ENCODE data around the gene CACNB2.

The CACNB2 gene

DNA sequence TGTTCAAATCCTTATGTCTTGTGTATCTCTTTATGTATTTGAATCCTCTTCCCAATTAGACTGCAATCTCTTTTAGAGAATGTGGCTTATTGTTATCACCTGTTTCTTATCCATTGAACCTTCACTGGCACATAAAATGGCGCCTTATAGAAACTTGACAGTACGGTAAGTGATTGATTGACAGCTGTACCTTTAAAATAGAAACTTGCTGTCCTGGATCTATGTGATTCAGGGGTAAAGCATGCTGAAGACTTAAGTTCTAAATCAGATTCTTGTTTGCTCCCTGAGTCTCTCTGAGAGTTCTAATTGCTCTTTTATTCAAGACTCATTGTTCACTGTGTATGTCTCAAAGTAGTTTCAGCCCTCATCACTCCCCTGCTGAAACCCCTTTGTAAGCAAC, 91.3 kb downstream of the CACNB2 start:
- no peak for DNase-seq (ENCODE audit: low read depth)

DNA sequence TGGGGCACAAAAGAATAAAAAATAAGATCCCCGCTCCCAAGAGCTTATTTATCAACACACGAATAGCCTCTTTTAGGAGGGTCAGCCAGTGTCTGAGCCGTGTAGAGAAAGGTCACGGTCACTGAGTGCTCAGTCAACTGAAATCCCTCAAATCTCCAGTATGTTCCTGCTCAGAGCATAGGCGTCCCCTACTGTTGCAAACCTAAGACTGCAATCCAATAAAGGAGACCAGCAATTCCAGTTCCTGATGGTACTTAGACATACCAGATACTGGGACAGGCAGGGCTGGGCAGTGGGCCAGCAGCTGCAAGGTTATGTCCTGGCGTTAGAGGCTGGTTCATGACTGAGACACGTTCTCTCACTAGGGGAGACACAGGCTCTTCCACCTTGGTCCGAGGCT, 93.6 kb downstream of the CACNB2 start:
- no peak for DNase-seq (ENCODE audit: low read depth)

GRCh38 chr10:18235477-18235876, 95.3 kb downstream of the CACNB2 start:
- no peak for DNase-seq (ENCODE audit: low read depth)

GRCh38 chr10:18236756-18237155, 96.5 kb downstream of the CACNB2 start:
- no peak for DNase-seq (ENCODE audit: low read depth)

DNA sequence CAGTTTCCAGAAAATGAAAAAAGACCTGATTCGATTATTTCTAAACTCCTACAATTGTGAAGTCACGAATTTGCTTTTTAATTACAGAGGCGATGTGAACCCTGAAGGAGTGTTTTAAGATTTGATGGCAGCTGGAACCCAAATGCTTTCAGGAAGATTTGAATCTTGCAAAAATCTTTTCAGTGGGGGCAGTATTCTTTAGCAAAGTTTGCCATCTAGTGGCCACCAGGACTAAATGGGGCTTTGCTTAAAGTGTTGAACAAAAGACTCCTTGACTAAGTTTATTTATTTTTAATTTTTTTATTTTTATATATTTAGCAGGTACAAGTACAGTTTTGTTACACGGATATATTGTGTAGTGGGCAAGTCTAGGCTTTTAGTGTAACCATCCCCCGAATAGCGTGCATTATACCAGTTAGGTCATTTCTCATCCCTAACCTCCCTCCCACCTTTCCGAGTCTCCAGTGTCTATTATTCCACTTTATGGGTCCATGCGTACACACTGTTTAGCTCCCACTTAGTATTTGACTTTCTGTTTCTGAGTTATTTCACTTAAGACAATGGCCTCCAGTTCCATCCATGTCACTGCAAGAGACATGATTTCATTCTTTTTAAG, 98.8 kb downstream of the CACNB2 start:
- no peak for DNase-seq (ENCODE audit: low read depth)

GRCh38 chr10:18240185-18240882, 100.1 kb downstream of the CACNB2 start:
- DNase-seq (ENCODE audit: low read depth): no peak

DNA sequence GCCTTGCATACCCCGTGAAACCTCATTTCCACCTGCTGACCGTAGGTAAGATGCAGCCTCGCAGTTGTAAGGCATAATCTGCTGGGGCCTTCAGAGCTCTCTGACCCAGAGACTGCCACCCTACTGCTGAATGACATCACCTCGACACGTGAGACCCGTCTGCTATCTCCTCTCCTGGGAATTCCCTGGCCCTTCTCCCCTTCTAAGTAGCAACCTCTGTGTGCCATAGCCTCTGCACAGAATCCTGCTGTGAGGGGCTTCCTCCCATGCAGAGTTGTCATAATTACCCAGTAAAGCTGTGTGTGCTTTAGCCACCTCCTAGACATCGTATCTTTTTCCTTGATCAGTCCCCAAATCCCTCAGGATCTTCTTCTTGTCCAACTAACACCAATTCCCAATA, 106.7 kb downstream of the CACNB2 start:
- no peak for DNase-seq (ENCODE audit: low read depth)

DNA sequence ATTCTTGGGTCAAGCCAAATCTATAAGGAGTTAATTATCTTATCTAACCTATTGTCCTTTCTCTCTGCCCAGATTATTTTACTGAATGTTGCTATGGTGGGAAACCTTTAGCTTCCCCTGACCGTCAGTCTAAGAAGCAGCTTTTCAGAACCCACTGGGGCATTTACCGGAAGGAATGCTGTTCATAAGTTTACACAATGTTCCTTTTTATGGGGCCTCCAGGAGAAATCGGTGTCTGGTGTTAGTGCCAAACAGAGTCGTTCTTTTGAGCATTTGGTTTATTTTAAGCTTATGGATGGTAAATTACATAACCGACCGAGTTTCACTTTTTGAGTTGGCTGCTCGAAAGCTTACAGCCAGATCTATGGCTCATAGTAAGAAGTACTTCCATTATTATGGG, 111.9 kb downstream of the CACNB2 start:
- no peak for DNase-seq (ENCODE audit: low read depth)

DNA sequence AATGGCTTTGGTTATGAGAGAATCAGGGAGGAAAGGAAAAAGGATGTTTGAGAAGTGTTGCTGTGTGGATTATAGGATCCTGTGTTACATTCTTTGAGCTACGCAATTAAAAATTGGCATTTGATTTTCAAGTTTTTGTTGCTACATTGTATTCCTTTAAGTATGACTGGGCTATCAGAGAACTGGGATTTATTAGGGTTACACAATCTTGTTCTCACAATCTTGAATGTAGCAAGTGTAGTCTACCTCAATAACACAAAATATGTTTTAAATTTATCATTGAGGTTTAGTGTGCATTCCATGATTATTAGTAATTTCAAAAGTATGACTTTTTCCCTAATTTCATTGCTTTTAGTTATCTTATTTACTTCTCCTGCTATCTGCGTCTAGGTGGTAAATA, 113.9 kb downstream of the CACNB2 start:
- DNase-seq (ENCODE audit: low read depth): no peak

DNA sequence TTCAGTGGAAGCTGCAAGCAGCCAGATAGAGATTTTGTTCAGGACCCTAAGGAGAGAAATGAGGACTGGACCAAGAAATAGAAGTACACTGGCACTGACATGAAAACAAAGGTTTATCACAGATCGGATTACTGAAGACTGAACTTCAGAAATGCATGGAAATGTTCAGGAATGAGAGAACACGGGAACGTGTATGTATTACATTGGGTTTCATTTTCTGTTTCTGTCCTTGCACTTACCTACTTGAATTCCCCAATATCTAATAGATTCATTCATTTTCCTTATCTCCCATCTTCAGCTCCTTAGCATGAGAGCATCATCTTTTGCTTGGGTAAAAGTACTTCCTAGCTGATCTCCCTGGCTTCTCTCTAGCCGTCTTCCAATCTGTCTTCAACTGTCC, 114.5 kb downstream of the CACNB2 start:
- no peak for DNase-seq (ENCODE audit: low read depth)

DNA sequence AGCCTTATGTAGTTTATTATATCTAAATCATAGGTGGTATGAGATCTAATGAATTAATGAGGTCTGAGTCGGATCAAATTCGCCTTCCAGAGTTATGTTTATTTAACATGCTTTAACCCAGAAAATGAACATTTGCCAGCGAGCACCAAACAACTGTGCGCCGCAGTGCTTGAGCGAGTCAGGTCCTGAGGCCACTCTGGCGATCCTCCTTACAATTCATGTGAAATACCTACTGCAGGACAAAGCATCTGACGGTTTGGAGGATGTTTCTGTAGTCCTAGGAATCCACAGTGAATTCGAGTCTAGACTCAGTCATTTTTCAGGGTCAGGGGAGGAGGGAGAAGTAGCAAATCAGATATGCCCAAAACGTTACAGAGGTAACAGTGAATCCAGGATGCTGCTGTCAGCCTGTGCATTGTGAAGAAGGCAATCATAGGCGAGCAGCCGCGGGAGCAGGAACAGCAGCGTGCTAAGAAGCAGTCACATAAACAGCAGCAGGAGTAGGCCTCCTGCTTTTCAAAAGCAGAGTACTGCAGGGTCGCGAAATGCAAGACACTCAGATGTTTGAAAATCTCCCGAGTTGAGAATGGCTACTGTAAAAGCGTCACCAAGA, 120.2 kb downstream of the CACNB2 start:
- no peak for DNase-seq (ENCODE audit: low read depth)

GRCh38 chr10:18261063-18261610, 120.9 kb downstream of the CACNB2 start:
- no peak for DNase-seq (ENCODE audit: low read depth)

DNA sequence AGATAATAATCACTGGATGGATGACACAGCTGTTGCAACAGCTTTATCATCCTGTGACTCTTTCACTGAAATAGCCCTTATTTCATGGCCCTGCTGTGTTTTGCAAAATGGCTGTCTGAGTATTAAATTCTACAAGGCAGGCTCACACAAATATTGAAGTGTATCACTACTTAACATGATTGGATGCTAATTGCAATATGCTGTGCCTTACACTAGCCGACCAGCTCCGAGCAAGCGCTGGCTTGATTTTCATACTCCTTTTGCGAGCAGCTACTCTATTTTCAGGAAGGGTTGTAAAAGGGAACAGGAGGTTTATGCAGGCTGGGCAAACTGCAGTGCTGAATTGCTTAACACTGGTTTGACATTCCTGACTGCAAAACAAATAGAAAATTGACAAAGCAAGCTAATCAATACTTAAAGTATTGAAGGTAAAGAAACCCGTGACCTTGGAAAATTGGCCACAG, 121.6 kb downstream of the CACNB2 start:
- DNase-seq (ENCODE audit: low read depth): no peak

GRCh38 chr10:18264466-18265050, 124.3 kb downstream of the CACNB2 start:
- no peak for DNase-seq (ENCODE audit: low read depth)

- DNase-seq (ENCODE audit: low read depth): no peak
These were observed 127.8 kb downstream of the CACNB2 start for GRCh38 chr10:18268005-18268404.

DNA sequence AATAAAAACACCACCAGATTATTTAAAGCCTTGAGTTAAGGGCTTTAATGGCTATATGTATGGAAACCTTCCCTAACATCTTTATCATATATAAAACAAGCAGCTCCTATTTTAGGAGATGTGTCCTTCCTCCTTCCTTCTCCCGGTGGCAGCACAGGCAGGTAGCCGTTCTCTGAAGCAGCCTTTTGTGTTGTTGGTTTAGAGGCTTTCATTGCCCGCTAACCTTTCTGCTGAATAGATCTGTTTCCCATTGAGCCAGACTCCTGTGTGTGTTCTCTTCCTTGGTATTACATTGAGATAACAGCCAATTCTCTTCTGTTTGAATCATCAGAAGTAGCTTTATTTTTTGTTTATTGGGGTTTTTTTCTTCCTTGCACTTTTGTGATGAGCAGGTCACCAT, 131.3 kb downstream of the CACNB2 start:
- DNase-seq (ENCODE audit: low read depth): no peak

DNA sequence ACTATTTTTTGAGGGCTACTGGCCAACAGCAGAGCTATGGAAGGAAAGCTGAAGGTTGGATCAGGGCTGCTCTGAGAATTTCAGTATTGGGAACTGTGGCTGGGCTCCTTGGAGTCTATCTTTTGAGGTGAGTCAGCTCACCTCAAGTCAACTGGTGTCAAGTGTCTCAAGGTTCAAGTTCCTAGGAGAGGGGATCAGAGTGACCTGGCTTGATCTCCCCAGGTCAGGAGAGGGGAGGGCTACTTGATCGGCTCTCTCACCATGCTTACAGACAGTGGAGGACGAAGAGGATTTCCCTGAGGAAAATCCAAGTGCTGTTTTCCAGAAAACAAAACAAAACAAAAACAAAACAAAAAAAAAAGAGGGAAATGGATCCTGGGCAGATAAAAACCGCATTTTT, 132.8 kb downstream of the CACNB2 start:
- no peak for DNase-seq (ENCODE audit: low read depth)

GRCh38 chr10:18278181-18278580, 138.0 kb downstream of the CACNB2 start:
- no peak for DNase-seq (ENCODE audit: low read depth)

DNA sequence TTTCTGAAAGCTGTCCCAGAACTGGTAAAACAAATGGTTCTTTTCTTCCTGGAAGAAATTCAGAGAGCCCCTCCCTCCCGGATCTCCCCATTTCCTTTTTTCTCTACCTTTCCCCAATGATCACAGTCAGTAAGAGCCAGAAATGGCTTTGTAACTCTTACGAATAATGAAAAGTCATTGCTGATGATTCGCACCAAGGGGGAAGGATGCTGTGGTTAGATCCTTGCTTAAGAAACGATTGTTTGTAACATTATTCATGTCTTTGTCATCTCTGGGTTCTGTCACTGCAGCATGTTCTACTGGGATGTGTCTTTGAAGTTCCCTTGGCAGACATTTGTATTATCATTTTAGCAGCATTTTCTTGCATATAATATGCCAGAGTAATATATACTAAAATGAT, 138.9 kb downstream of the CACNB2 start:
- no peak for DNase-seq (ENCODE audit: low read depth)

DNA sequence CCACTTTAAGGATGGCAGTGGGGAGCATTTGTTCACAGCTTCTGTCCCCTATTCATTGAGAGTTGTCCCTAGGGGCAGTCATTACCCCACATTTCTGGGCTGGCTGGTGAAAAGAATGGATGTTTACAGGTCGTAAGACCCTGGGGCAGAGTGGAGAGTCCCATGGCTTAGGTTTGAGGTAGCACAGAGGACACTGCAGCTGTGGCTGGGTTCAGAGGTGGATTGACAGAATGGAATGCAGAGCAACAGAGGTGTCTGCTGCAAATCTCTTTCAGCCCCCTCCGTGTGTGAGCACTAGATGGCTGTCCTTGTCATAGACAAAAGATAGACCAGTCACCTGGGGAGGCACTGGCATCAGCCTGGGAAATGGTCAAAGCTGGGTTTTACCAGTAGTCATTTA, 141.9 kb downstream of the CACNB2 start:
- DNase-seq (ENCODE audit: low read depth): no peak

DNA sequence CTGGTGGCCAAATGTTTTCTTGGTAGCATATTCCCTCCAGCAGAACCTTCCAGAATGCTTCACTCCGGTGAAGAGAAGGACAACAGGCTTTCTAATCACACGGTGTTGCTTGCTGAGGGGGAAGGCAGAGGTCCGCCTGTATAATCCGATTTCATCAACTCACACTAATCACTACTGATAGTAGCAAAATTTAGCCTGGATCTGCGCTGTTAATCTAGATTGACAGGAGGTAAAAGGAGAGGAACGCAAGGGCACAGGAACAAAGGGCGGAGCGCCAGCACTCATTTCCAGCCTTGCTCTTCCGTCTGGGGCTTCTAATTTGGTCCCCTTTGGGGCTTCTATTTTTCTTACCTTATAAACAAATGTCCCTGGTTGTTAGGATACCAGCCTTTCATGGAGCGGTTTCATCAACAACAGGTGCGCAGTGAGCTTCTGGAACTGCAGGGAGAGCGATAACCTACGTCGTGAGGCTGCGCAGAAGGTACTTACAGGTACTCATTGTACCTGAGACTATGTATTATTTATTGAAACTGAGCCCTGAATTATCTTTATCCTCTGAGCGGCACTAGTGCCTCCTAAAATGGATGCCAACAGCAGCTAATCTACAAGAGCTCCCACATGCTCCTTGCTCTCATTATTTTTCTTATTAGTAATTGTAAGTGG, 150.6 kb downstream of the CACNB2 start:
- no peak for DNase-seq (ENCODE audit: low read depth)

Data from stimulated activated CD4-positive, alpha-beta T cell treated with anti-CD3 and anti-CD28 coated beads, Interleukin-2, amount 100 ng/mL, for 4 hours (primary cell).